HCT116 (cell line): ENCODE data around the gene STPG3. TPM values are rescaled to one million over a fixed set of nuclear protein-coding genes. Genes with fewer than 3 reads are reported as not detected.

ENCODE experiments used
- ATAC-seq: fragments of 200-7000 bp; cut with Tn5 transposase; 2 replicates; pipeline ENCODE4 v1.9.1; 2020; ENCODE audit warnings: mild to moderate bottlenecking, moderate library complexity
- BruUV-seq: library from RNA; stranded (reverse); fragments of 400-500 nt; replicated peaks from 2 replicates; lab custom pipeline; 2021; lab: Mats Ljungman, UMichigan
- CTCF ChIA-PET: fragments of 300-600 bp; sonication (Branson Sonifier 250); formaldehyde crosslinking; loops from one replicate; lab custom pipeline; 2021; ENCODE audit warnings: antibody characterized with exemption; lab: Charles Lee
- POLR2A ChIA-PET: fragments of 300-600, 350-600 bp; sonication (Branson Sonifier 250); formaldehyde crosslinking; loops from one replicate; lab custom pipeline; 2021; ENCODE audit warnings: antibody characterized with exemption; lab: Charles Lee
- RAD21 ChIA-PET, 2 experiments: fragments of 300-600 bp; sonication (Branson Sonifier 250); formaldehyde crosslinking; loops; one replicate each; lab custom pipeline; 2023; ENCODE audit warnings: low total read pairs in 2 of 2; ENCODE audit not compliant: uncharacterized antibody in 2 of 2, unreplicated experiment in 2 of 2, low non-redundant PET in 1 of 2; lab: Charles Lee
- DNase-seq: peaks from one replicate; pipeline ENCODE4 v3.0.0-alpha.2; 2010; ENCODE audit warnings: low read depth, low spot score
- H2AFZ ChIP-seq: fragments of 200-600 bp; shearing (Covaris generic), sonication (generic); 2 replicates; pipeline ENCODE4 v1.6.1; 2017; ENCODE audit warnings: low read depth, mixed run types, mixed read lengths, antibody characterized with exemption, low read length; ENCODE audit not compliant: poor library complexity, severe bottlenecking
- H3K27ac ChIP-seq: 2 replicates; pipeline ENCODE4 v1.5.1; 2012; ENCODE audit warnings: low read depth, low read length
- H3K27me3 ChIP-seq: fragments of 200-600 bp; sonication (generic); 2 replicates; pipeline ENCODE4 v1.6.1; 2016; ENCODE audit warnings: mixed run types, low read length, mixed read lengths; ENCODE audit not compliant: insufficient read depth
- H3K36me3 ChIP-seq, 2 experiments: fragments of 200-500 bp in 1 of 2; fragments of 200-600 bp in 1 of 2; sonication (Bioruptor generic) in 1 of 2; sonication (generic) in 1 of 2; 2 replicates each; pipeline versions ENCODE4 v1.5.1 to v1.6.1; 2014 to 2016; ENCODE audit warnings: low read length in 2 of 2, inconsistent platforms in 1 of 2, mixed read lengths in 1 of 2, mixed run types in 1 of 2; ENCODE audit not compliant: insufficient read depth in 2 of 2, control insufficient read depth in 1 of 2
- H3K4me1 ChIP-seq, 2 experiments: fragments of 200-600 bp in 1 of 2; sonication (generic) in 1 of 2; 2 replicates each; pipeline versions ENCODE4 v1.5.1 to v1.6.1; 2012 to 2017; ENCODE audit warnings: low read length in 2 of 2, inconsistent platforms in 1 of 2, mild to moderate bottlenecking in 1 of 2, mixed read lengths in 1 of 2, mixed run types in 1 of 2, moderate library complexity in 1 of 2; ENCODE audit not compliant: insufficient read depth in 2 of 2, control insufficient read depth in 1 of 2
- H3K4me2 ChIP-seq: fragments of 200-600 bp; sonication (generic); 2 replicates; pipeline ENCODE4 v1.6.1; 2017; ENCODE audit warnings: mixed run types, low read length, mixed read lengths
- H3K4me3 ChIP-seq, 2 experiments: fragments of 200-600 bp in 1 of 2; sonication (generic) in 1 of 2; replicated peaks in 1 of 2; 2 replicates each; pipeline ENCODE4 v1.5.1; 2011 to 2016; ENCODE audit warnings: low read length in 2 of 2, control low read depth in 1 of 2, low read depth in 1 of 2, mild to moderate bottlenecking in 1 of 2, mixed read lengths in 1 of 2, mixed run types in 1 of 2
- H3K79me2 ChIP-seq: fragments of 200-600 bp; sonication (generic); 2 replicates; pipeline ENCODE4 v1.6.1; 2017; ENCODE audit warnings: mild to moderate bottlenecking, mixed run types, low read length, moderate library complexity, mixed read lengths; ENCODE audit not compliant: insufficient read depth
- H3K9ac ChIP-seq: fragments of 200-600 bp; sonication (generic); 2 replicates; pipeline ENCODE4 v1.6.1; 2016; ENCODE audit warnings: low read length, mixed read lengths
- H3K9me2 ChIP-seq: fragments of 200-600 bp; sonication (generic), shearing (Covaris generic); 2 replicates; pipeline ENCODE4 v1.6.1; 2017; ENCODE audit warnings: mixed run types, mild to moderate bottlenecking, moderate library complexity; ENCODE audit not compliant: insufficient read depth
- H3K9me3 ChIP-seq, 2 experiments: fragments of 200-500 bp in 1 of 2; fragments of 200-600 bp in 1 of 2; sonication (Bioruptor generic) in 1 of 2; sonication (generic) in 1 of 2; 2 replicates each; pipeline ENCODE4 v1.6.1; 2014 to 2017; ENCODE audit warnings: low read length in 2 of 2, mixed read lengths in 2 of 2, inconsistent platforms in 1 of 2, low read depth in 1 of 2, mild to moderate bottlenecking in 1 of 2, mixed run types in 1 of 2, moderate library complexity in 1 of 2; ENCODE audit not compliant: control insufficient read depth in 1 of 2, insufficient read depth in 1 of 2
- H4K20me1 ChIP-seq: fragments of 200-600 bp; sonication (generic), shearing (Covaris generic); 2 replicates; pipeline ENCODE4 v1.6.1; 2017; ENCODE audit warnings: mixed run types, mild to moderate bottlenecking, moderate library complexity; ENCODE audit not compliant: insufficient read depth
- CBX3 ChIP-seq: IDR thresholded peaks from 2 replicates; pipeline ENCODE4 v1.6.1; 2012; ENCODE audit warnings: low read depth
- CEBPB ChIP-seq: IDR thresholded peaks from 2 replicates; pipeline ENCODE4 v1.6.1; 2012; ENCODE audit warnings: low read depth
- CTCF ChIP-seq, 3 experiments: fragments of 200-600 bp in 1 of 3; sonication (generic) in 1 of 3; IDR thresholded peaks in 2 of 3; conservative IDR thresholded peaks in 1 of 3; 2 replicates each; pipeline ENCODE4 v1.5.1; 2012 to 2017; ENCODE audit warnings: low read depth in 2 of 3, low read length in 2 of 3, antibody characterized with exemption in 1 of 3, borderline replicate concordance in 1 of 3, control low read depth in 1 of 3, mild to moderate bottlenecking in 1 of 3, mixed read lengths in 1 of 3, mixed run types in 1 of 3, moderate library complexity in 1 of 3; ENCODE audit not compliant: insufficient read depth in 1 of 3
- EGR1 ChIP-seq: IDR thresholded peaks from 2 replicates; pipeline ENCODE4 v1.6.1; 2012; ENCODE audit warnings: low read depth
- ELF1 ChIP-seq: IDR thresholded peaks from 2 replicates; pipeline ENCODE4 v1.6.1; 2012; ENCODE audit warnings: low read depth, borderline replicate concordance
- EZH2 ChIP-seq: fragments of 200-600 bp; sonication (generic); IDR thresholded peaks from 2 replicates; pipeline ENCODE4 v1.6.1; 2017; ENCODE audit warnings: antibody characterized with exemption, mixed run types
- EZH2phosphoT487 ChIP-seq: fragments of 200-600 bp; IDR thresholded peaks from 2 replicates; pipeline ENCODE4 v1.6.1; 2018; ENCODE audit warnings: antibody characterized with exemption, borderline replicate concordance
- FOSL1 ChIP-seq: IDR thresholded peaks from 2 replicates; pipeline ENCODE4 v1.6.1; 2012; ENCODE audit warnings: low read depth
- JUND ChIP-seq: IDR thresholded peaks from 2 replicates; pipeline ENCODE4 v1.6.1; 2012
- MAX ChIP-seq: IDR thresholded peaks from 2 replicates; pipeline ENCODE4 v1.6.1; 2012
- POLR2A ChIP-seq: IDR thresholded peaks from 2 replicates; pipeline ENCODE4 v1.7.0; 2011; ENCODE audit warnings: borderline replicate concordance; ENCODE audit not compliant: insufficient read depth, insufficient read length; ENCODE audit errors: extremely low read depth
- RAD21 ChIP-seq: IDR thresholded peaks from 2 replicates; pipeline ENCODE4 v1.6.1; 2012; ENCODE audit warnings: low read depth, mild to moderate bottlenecking
- SIN3A ChIP-seq: IDR thresholded peaks from 2 replicates; pipeline ENCODE4 v1.6.1; 2012; ENCODE audit warnings: low read depth
- SP1 ChIP-seq: IDR thresholded peaks from 2 replicates; pipeline ENCODE4 v1.6.1; 2012; ENCODE audit warnings: low read depth
- SRF ChIP-seq: IDR thresholded peaks from 2 replicates; pipeline ENCODE4 v1.6.1; 2012; ENCODE audit warnings: low read depth
- TCF7L2 ChIP-seq: IDR thresholded peaks from 2 replicates; pipeline ENCODE4 v1.7.0; 2011; ENCODE audit warnings: borderline replicate concordance, inconsistent platforms; ENCODE audit not compliant: insufficient read depth, insufficient read length; ENCODE audit errors: extremely low read depth
- YY1 ChIP-seq: IDR thresholded peaks from 2 replicates; pipeline ENCODE4 v1.6.1; 2011; ENCODE audit warnings: low read length, low read depth, moderate library complexity, mild to moderate bottlenecking; ENCODE audit not compliant: insufficient replicate concordance; ENCODE audit errors: extremely low read depth
- ZBTB33 ChIP-seq: IDR thresholded peaks from 2 replicates; pipeline ENCODE4 v1.6.1; 2011; ENCODE audit warnings: mild to moderate bottlenecking, low read length, moderate library complexity; ENCODE audit not compliant: insufficient replicate concordance; ENCODE audit errors: extremely low read depth
- ZFX ChIP-seq: fragments of 450-650 bp; IDR thresholded peaks from 2 replicates; pipeline ENCODE4 v1.6.1; 2017
- ZNF274 ChIP-seq: fragments of 200-500 bp; sonication (Bioruptor generic); IDR thresholded peaks from 2 replicates; pipeline ENCODE4 v1.6.1; 2014; ENCODE audit warnings: mild to moderate bottlenecking, low read depth, low read length, inconsistent platforms
- intact Hi-C: fragments of 100-400 bp; cut with micrococcal nuclease; formaldehyde crosslinking; loops from 2 replicates; pipeline ENCODE4 v1.10.0; 2022
- total RNA-seq: library from RNA; stranded (reverse); gene quantifications from one replicate; pipeline ENCODE4 v1.2.1, GENCODE V29; 2021; ENCODE audit not compliant: unreplicated experiment
- TF ChIP-seq, protein P1 (sequence below): IDR thresholded peaks from 2 replicates; pipeline ENCODE4 v1.6.1; 2012

Gene STPG3
- total RNA-seq, 1 experiment from 2014 or later: not detected

DNA sequence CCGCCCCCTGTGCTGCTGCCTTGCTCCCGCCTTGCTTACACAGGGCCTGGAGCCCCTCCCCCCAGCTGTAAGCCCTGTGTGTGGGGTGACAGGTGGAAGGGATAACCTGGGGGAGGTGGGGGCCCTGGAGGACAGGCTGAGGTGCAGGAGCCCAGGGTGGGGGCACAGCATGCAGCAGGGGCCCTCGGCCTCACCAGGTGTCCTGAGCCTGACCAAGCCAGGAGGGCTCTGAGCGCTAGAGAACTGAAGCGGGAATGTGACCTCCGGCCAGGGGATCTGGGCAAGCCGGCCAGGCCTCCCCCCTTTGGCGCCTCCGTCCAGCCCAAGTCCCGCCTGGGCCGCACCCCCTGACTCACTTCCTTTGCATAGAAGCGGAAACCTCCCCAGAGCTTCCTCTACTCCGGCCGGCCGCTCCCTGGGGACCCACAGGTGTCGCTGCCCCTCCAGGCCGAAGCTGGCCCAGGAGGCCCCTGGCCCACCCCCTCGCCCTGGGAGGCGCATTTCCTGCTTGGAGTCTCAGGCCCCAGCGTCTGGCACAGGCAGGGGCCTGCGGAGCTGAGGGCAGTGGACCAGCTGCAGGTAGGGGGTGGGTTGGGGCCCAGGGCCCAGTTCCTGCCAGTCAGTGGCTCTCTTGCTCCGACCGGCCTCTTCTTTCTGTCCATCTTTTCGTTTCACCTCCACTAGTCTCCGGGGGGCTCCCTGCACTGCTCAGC is 26.4 kb downstream of the STPG3 start, which contains the start of gene TOR4A:
Gene TOR4A (plus strand): TSS at position 398 of the 713 bp plus-strand sequence. CDS start 964 bp downstream, outside the sequence.
- BruUV-seq: no TSS peak
- peaks cover 0 to 20% of the 10 kb centered on the region in 2 experiments; a peak in 2 of 4 replicates for H3K36me3 ChIP-seq
- CTCF ChIA-PET: interaction anchor here (0.8 to 2.0 kb wide), 3 partner anchors 9 to 24 kb away, joined by 3 to 18 read pairs (median 4); partner anchors contain the start of gene NRARP
- peak within 1 kb of the TSS; percentile 96 for H3K27ac ChIP-seq
- peaks cover 34% of the 10 kb centered on the region for H3K79me2 ChIP-seq
- H3K27me3 ChIP-seq: no peaks in the 10 kb centered on the region
- intact Hi-C loops: no loop called here
- peaks cover 31 to 46% of the 10 kb centered on the region in 2 experiments for H3K4me1 ChIP-seq
- peak; percentile 86 for ATAC-seq
- peak within 1 kb of the TSS; percentile 84 for H3K9ac ChIP-seq
- no peaks in the 10 kb centered on the region for H3K9me3 ChIP-seq
- POLR2A ChIA-PET: interaction anchor here (0.7 to 1.7 kb wide), 8 partner anchors 10 to 150 kb away, joined by 3 to 14 read pairs (median 4); partner anchors contain the start of genes NELFB, RNF208 and TUBB4B
- RAD21 ChIA-PET: interaction anchor here (0.5 to 1.4 kb wide), 2 partner anchors 9 to 145 kb away, joined by 3 to 6 read pairs; partner anchors contain the start of genes EXD3 (in 1 of the 2) and NOXA1 (in 1 of the 2)
- no peak within 1 kb of the TSS for H2AFZ ChIP-seq
- H3K4me2 ChIP-seq: peak within 1 kb of the TSS; percentile 85
- no peaks in the 10 kb centered on the region for H4K20me1 ChIP-seq
- peak within 1 kb of the TSS; percentile 80 to 90 for H3K4me3 ChIP-seq
- peak; percentile 80 for DNase-seq
- H3K9me2 ChIP-seq: no peaks in the 10 kb centered on the region
- TF ChIP-seq, protein P1, sequence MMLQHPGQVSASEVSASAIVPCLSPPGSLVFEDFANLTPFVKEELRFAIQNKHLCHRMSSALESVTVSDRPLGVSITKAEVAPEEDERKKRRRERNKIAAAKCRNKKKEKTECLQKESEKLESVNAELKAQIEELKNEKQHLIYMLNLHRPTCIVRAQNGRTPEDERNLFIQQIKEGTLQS: no peak
- TF ChIP-seq EZH2phosphoT487: no peak
- TF ChIP-seq RAD21: no peak
- TF ChIP-seq FOSL1: no peak
- no peak for TF ChIP-seq SP1
- no peak for TF ChIP-seq ELF1
- no peak for TF ChIP-seq SIN3A
- no peak for TF ChIP-seq ZNF274
- no peak for TF ChIP-seq EZH2
- TF ChIP-seq POLR2A: peak; percentile 31
- TF ChIP-seq CEBPB: no peak
- peak; percentile 9 for TF ChIP-seq YY1
- no peak for TF ChIP-seq TCF7L2
- peak in 2 of 3 experiments; percentile 47 to 58; a peak in 4 of 6 replicates for TF ChIP-seq CTCF (IDR thresholded peaks at IDR 0.05 in 2 of 3, conservative IDR thresholded peaks at IDR 0.05 in 1 of 3; ENCODE audit: borderline replicate concordance in 1 of 3, insufficient read depth in 1 of 3, low read depth in 2 of 3, low read length in 2 of 3)
- TF ChIP-seq ZBTB33: no peak
- TF ChIP-seq JUND: no peak
- TF ChIP-seq CBX3: no peak
- no peak for TF ChIP-seq EGR1
- no peak for TF ChIP-seq MAX
- no peak for TF ChIP-seq SRF
- peak; percentile 88 for TF ChIP-seq ZFX
